GM18502 (cell line): ENCODE measurements around the gene SPIC.

Source experiments
- ATAC-seq: cut with Tn5 transposase; IDR thresholded peaks from one replicate; pipeline ENCODE4 v1.9.1; 2021; ENCODE audit warnings: mild to moderate bottlenecking; ENCODE audit not compliant: unreplicated experiment, poor library complexity

Gene SPIC

DNA sequence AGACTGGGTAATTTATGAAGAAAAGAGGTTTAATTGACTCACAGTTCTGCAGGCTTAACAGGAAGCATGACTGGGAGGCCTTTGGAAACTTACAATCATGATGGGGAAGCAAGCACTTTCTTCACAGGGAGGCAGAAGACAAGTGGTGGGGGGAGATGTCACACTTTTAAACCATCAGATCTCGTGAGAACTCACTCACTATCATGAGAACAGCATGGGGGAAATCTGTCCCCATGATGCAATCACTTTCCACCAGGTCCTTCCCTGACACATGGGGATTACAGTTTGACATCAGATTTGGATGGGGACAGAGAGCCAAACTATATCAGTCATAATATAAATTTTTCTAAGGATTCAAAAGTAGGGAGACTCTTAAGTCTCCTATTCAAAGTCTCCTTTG lies 46.0 kb downstream of the SPIC start:
- ATAC-seq = no peak

- no peak for ATAC-seq
These were observed 52.5 kb downstream of the SPIC start for GRCh38 chr12:101527682-101528081.

DNA sequence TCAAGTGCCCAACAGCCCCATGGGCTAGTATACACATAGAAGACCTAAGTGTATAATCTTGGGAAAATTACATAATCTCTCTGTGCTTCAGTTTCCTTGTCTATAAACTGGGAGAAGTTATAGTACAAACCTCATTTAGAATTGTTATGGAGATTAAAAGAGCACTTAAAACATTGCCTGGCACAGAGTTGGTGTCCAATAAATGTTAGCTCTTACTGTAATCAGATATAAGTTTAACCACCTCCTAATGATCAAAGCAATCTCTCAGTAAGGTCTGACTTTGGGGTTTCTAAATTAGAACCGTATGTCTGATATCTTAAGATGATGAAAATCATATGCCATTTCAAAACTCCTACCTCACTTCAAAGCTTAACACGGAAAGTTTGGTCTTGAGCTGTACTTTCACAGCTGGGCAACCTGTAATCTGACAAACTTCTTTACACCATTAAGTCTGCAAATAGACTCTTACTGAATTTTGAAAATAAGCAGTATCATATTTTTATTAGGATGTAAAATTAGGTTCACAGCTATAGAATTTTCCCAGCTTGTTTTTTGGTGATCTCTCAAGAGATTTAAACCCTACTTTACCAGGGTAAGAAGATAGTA lies 61.0 kb downstream of the SPIC start:
- ATAC-seq = no peak
